Astrocyte (in vitro differentiated cells and primary cell): ENCODE data around the gene FAM47B.

ENCODE experiments used
- CTCF ChIP-seq: IDR thresholded peaks from 2 replicates; pipeline ENCODE4 v1.5.1; 2011; ENCODE audit warnings: low read depth, mild to moderate bottlenecking, inconsistent platforms, low read length, moderate library complexity; ENCODE audit not compliant: insufficient read depth
- EZH2 ChIP-seq: IDR thresholded peaks from 2 replicates; pipeline ENCODE4 v1.6.1; 2012; ENCODE audit warnings: mild to moderate bottlenecking, low read length, inconsistent platforms; ENCODE audit not compliant: insufficient read depth

- TF ChIP-seq CTCF (no peak), EZH2 (no peak)
Observed at GRCh38 chrX:34987646-34988045, 45.0 kb downstream of the FAM47B start.
